HepG2 (cell line): Measurements from ENCODE around the gene ATP5MC2. TPM values are rescaled to one million over a fixed set of nuclear protein-coding genes. Genes with fewer than 3 reads are reported as not detected.
A peak's percentile ranks its signal among the peaks of the same experiment; 100 is the strongest.

Experiments
- ATAC-seq: fragments of 200-7000 bp; cut with Tn5 transposase; 3 replicates; pipeline ENCODE4 v1.9.1; 2020; ENCODE audit warnings: mild to moderate bottlenecking, moderate library complexity
- BruUV-seq: library from RNA; stranded (reverse); fragments of 400-500 nt; replicated peaks from 2 replicates; lab custom pipeline; 2021; lab: Mats Ljungman, UMichigan
- CTCF ChIA-PET: fragments of 300-600 bp; formaldehyde crosslinking; extraction: SDS; loops from one replicate; lab custom pipeline; 2021; ENCODE audit warnings: low total read pairs, inconsistent platforms, low intra/inter-chr PET ratio; lab: Yijun Ruan, JAX
- POLR2A ChIA-PET: fragments of 350-600 bp; sonication (Branson Sonifier 250); formaldehyde crosslinking; loops from one replicate; lab custom pipeline; 2020; ENCODE audit warnings: antibody characterized with exemption, inconsistent platforms; lab: Yijun Ruan, JAX
- DNase-seq: peaks from one replicate; pipeline ENCODE4 v3.0.0-alpha.2; 2015; ENCODE audit warnings: low spot score
- FAIRE-seq: peaks from 3 replicates; lab custom pipeline; 2011; peaks lifted over from hg19 to GRCh38; lab: Jason Lieb, UNC
- H2AFZ ChIP-seq: one replicate; pipeline ENCODE4 v1.6.1; 2011; ENCODE audit warnings: low read length, inconsistent platforms
- H3K27ac ChIP-seq: fragments of 300-600 bp; 3 replicates; pipeline ENCODE4 v1.8.0; 2011; ENCODE audit warnings: mixed run types, mild to moderate bottlenecking, mixed read lengths, low read length, inconsistent platforms; ENCODE audit not compliant: insufficient read depth; ENCODE audit errors: extremely low read length
- H3K27me3 ChIP-seq, 2 experiments: fragments of 200-600 bp in 1 of 2; 2 replicates in 1 of 2; 3 replicates in 1 of 2; pipeline versions ENCODE4 v1.6.0 to v1.8.0; 2011; ENCODE audit warnings: low read length in 2 of 2, mild to moderate bottlenecking in 2 of 2, moderate library complexity in 2 of 2, inconsistent platforms in 1 of 2; ENCODE audit not compliant: insufficient read depth in 2 of 2, control insufficient read depth in 1 of 2
- H3K36me3 ChIP-seq, 2 experiments: fragments of 200-600 bp in 1 of 2; replicated peaks in 1 of 2; 2 replicates in 1 of 2; 3 replicates in 1 of 2; pipeline versions ENCODE4 v1.5.1 to v1.8.0; 2011; ENCODE audit warnings: low read length in 2 of 2, inconsistent platforms in 1 of 2; ENCODE audit not compliant: insufficient read depth in 2 of 2, control insufficient read depth in 1 of 2
- H3K4me1 ChIP-seq: 2 replicates; pipeline ENCODE4 v1.5.1; 2012; ENCODE audit warnings: low read length, inconsistent platforms; ENCODE audit not compliant: insufficient read depth
- H3K4me2 ChIP-seq: 2 replicates; pipeline ENCODE4 v1.6.0; 2011; ENCODE audit warnings: low read depth, low read length, inconsistent platforms
- H3K4me3 ChIP-seq, 3 experiments: fragments of 200-600 bp in 1 of 3; sonication (generic), shearing (Covaris generic) in 1 of 3; replicated peaks in 1 of 3; 2 replicates each; pipeline ENCODE4 v1.5.1; 2011 to 2016; ENCODE audit warnings: low read length in 3 of 3, inconsistent platforms in 2 of 3, low read depth in 2 of 3, mild to moderate bottlenecking in 2 of 3, control low read depth in 1 of 3, mixed read lengths in 1 of 3; ENCODE audit not compliant: insufficient read depth in 1 of 3
- H3K79me2 ChIP-seq: one replicate; pipeline ENCODE4 v1.6.1; 2011; ENCODE audit warnings: low read length, inconsistent platforms; ENCODE audit not compliant: insufficient read depth
- H3K9ac ChIP-seq: 2 replicates; pipeline ENCODE4 v1.6.0; 2011; ENCODE audit warnings: mild to moderate bottlenecking, low read depth, low read length, inconsistent platforms; ENCODE audit not compliant: insufficient read depth
- H3K9me3 ChIP-seq: 2 replicates; pipeline ENCODE4 v1.5.1; 2012; ENCODE audit warnings: mild to moderate bottlenecking, low read length
- H4K20me1 ChIP-seq: 2 replicates; pipeline ENCODE4 v1.6.0; 2011; ENCODE audit warnings: inconsistent platforms, mild to moderate bottlenecking, low read length, moderate library complexity; ENCODE audit not compliant: insufficient read depth
- FOXO4 ChIP-seq: sonication (generic); formaldehyde crosslinking; conservative IDR thresholded peaks from 2 replicates; pipeline ENCODE4 v1.8.1; 2023; ENCODE audit warnings: missing genetic modification reagents
- IRF2 ChIP-seq: IDR thresholded peaks from 2 replicates; pipeline ENCODE4 v1.6.1; 2018; ENCODE audit warnings: missing genetic modification reagents, missing compliant biosample characterization
- MXI1 ChIP-seq: IDR thresholded peaks from 3 replicates; pipeline ENCODE4 v1.6.1; 2012; ENCODE audit warnings: low read depth, low read length, inconsistent platforms, borderline replicate concordance
- NCOA1 ChIP-seq: sonication (generic); formaldehyde crosslinking; IDR thresholded peaks from 2 replicates; pipeline ENCODE4 v1.9.0; 2021; ENCODE audit warnings: missing genetic modification reagents
- PCBP2 ChIP-seq: fragments of 200-400 bp; formaldehyde crosslinking; optimal IDR thresholded peaks from 2 replicates; pipeline ENCODE3; 2018; ENCODE audit warnings: low read length, low read depth; ENCODE audit not compliant: poor library complexity, severe bottlenecking
- RARA ChIP-seq: IDR thresholded peaks from 2 replicates; pipeline ENCODE4 v1.6.1; 2016; ENCODE audit warnings: missing genetic modification reagents, missing compliant biosample characterization
- RFXANK ChIP-seq: IDR thresholded peaks from 2 replicates; pipeline ENCODE4 v1.6.1; 2016
- SMARCE1 ChIP-seq: fragments of 450-650 bp; IDR thresholded peaks from 2 replicates; pipeline ENCODE4 v1.6.1; 2017; ENCODE audit warnings: borderline replicate concordance
- SNAI1 ChIP-seq: sonication (generic); formaldehyde crosslinking; IDR thresholded peaks from 2 replicates; pipeline ENCODE4 v1.5.0; 2020; ENCODE audit warnings: mild to moderate bottlenecking, missing genetic modification reagents, borderline replicate concordance
- SP1 ChIP-seq, 2 experiments: fragments of 450-650 bp in 1 of 2; sonication (generic) in 1 of 2; formaldehyde crosslinking in 1 of 2; IDR thresholded peaks; 2 replicates each; pipeline versions ENCODE4 v1.4.0 to v1.6.1; 2016 to 2020; ENCODE audit warnings: missing genetic modification reagents in 1 of 2
- ZNF101 ChIP-seq: sonication (generic); formaldehyde crosslinking; IDR thresholded peaks from 2 replicates; pipeline ENCODE4 v1.4.0; 2020; ENCODE audit warnings: mild to moderate bottlenecking, low read depth, missing genetic modification reagents, borderline replicate concordance
- ZNF30 ChIP-seq: sonication (generic); formaldehyde crosslinking; IDR thresholded peaks from 2 replicates; pipeline ENCODE4 v1.5.0; 2020; ENCODE audit warnings: mild to moderate bottlenecking, missing genetic modification reagents
- ZNF333 ChIP-seq: sonication (generic); formaldehyde crosslinking; IDR thresholded peaks from 2 replicates; pipeline ENCODE4 v1.4.0; 2020; ENCODE audit warnings: mild to moderate bottlenecking, missing genetic modification reagents, borderline replicate concordance
- ZNF414 ChIP-seq: sonication (generic); formaldehyde crosslinking; IDR thresholded peaks from 2 replicates; pipeline ENCODE4 v1.5.0; 2020; ENCODE audit warnings: missing genetic modification reagents
- WGBS: methylation state at CpG from one replicate; pipeline ENCODE4 v1.1.6; 2017; ENCODE audit warnings: low lambda C conversion rate; 5-methylcytosine and 5-hydroxymethylcytosine counted together
- in situ Hi-C: cut with HindIII; loops from 2 replicates; pipeline ENCODE4 v1.10.0; 2017; ENCODE audit warnings: low pct_unique_long_range_greater_than_20kb; ENCODE audit not compliant: extremely low pct_ligation_motif_present
- intact Hi-C: fragments of 100-400 bp; cut with micrococcal nuclease; formaldehyde crosslinking; loops from one replicate; pipeline ENCODE4 v1.10.0; 2022; ENCODE audit not compliant: unreplicated experiment
- polyA plus RNA-seq, 8 experiments: library from polyadenylated mRNA; depleted of rRNA in 3 of 8; stranded (reverse) in 7 of 8; unstranded in 1 of 8; fragments of >200 nt; fragmentation: Illumina TruSeq in 4 of 8; extraction: Trizol in 4 of 8; gene quantifications; 2 replicates each; pipeline versions ENCODE4 v1.2.1 to v1.2.3, GENCODE V29; 2011 to 2016; ENCODE audit warnings: low read depth in 4 of 8, missing spikeins in 1 of 8, mixed read lengths in 1 of 8; ENCODE audit not compliant: insufficient read depth in 1 of 8
- total RNA-seq, 5 experiments: library from RNA; depleted of rRNA; stranded (reverse); fragments of >200 nt; fragmentation: Illumina TruSeq; extraction: Trizol; gene quantifications; 2 replicates each; pipeline ENCODE4 v1.2.3, GENCODE V29; 2016; ENCODE audit warnings: low read depth in 1 of 5

The ATP5MC2 gene
- total and polyA plus RNA-seq, 2 of the 13 experiments (the other 11 are each of a cell fraction or from before 2014, with no cell fraction given) = 230 to 257 TPM

GRCh38 chr12:53676656-53677015, 753 bp upstream of the ATP5MC2 start:
- POLR2A ChIA-PET = interaction anchor here (1.4 to 4.0 kb wide), 12 partner anchors 9 to 168 kb away, joined by 3 to 65 read pairs (median 7); partner anchors contain the start of genes ATF7 and CALCOCO1
- H3K4me1 ChIP-seq = peaks cover 25% of the 10 kb centered on the region
- no peaks in the 10 kb centered on the region for H3K9me3 ChIP-seq
- peaks cover 0 to 8% of the 10 kb centered on the region in 2 experiments; a peak in 4 of 5 replicates for H3K36me3 ChIP-seq
- CTCF ChIA-PET = interaction anchor here (0.8 to 3.0 kb wide), 3 partner anchors 18 to 139 kb away, joined by 3 to 76 read pairs (median 5); no protein-coding TSS in a partner anchor
- peaks cover 0 to 12% of the 10 kb centered on the region in 2 experiments; a peak in 1 of 5 replicates for H3K27me3 ChIP-seq
- no peak overlapping the region for H3K27ac ChIP-seq
- H4K20me1 ChIP-seq = no peaks in the 10 kb centered on the region
- peaks cover 19% of the 10 kb centered on the region for H3K79me2 ChIP-seq
- intact Hi-C loops = loop anchor here (1.0 to 5.0 kb wide), 3 partner anchors 34 to 133 kb away; partner anchors contain the start of gene ATF7
- peak overlapping the region; percentile 52 for H2AFZ ChIP-seq
- ATAC-seq = no peak
- H3K4me3 ChIP-seq = 0 out of 6 replicates have a peak overlapping the region, but pooled peaks of 1 of the 3 experiments have one; percentile 14
- DNase-seq = no peak
- TF ChIP-seq SMARCE1 (no peak), RFXANK (CRISPR knock-in tag) (no peak), PCBP2 (no peak), IRF2 (CRISPR knock-in tag) (no peak), RARA (CRISPR knock-in tag) (no peak)
- peak overlapping the region; percentile 53 for H3K4me2 ChIP-seq
- WGBS = 94% methylated on average over 15 of the region's 15 CpGs
- no peak overlapping the region for H3K9ac ChIP-seq
- in situ Hi-C loops = loop anchor here (5.0 kb wide), 2 partner anchors 49 to 134 kb away; partner anchors contain the start of gene ATF7
- no peak for FAIRE-seq
- no TSS peak for BruUV-seq

- TSS peak; percentile 73 for BruUV-seq
- peaks cover 0 to 12% of the 10 kb centered on the region in 2 experiments; a peak in 1 of 5 replicates for H3K27me3 ChIP-seq
- ATAC-seq (no peak), DNase-seq (no peak), FAIRE-seq (peak; percentile 43)
- peak overlapping the region; percentile 88 for H3K27ac ChIP-seq
- peak overlapping the region; percentile 60 to 79 (median 64) for H3K4me3 ChIP-seq
- peaks cover 19% of the 10 kb centered on the region for H3K79me2 ChIP-seq
- no peaks in the 10 kb centered on the region for H4K20me1 ChIP-seq
- intact Hi-C loops (loop anchor here (5.0 kb wide), 1 partner anchor 33 kb away; no protein-coding TSS in a partner anchor), in situ Hi-C loops (loop anchor here (5.0 kb wide), 2 partner anchors 48 to 133 kb away; partner anchors contain the start of gene ATF7)
- WGBS = 31% methylated on average over 8 of the region's 8 CpGs
- H3K36me3 ChIP-seq = peaks cover 0 to 23% of the 10 kb centered on the region in 2 experiments; a peak in 4 of 5 replicates
- peaks cover 25% of the 10 kb centered on the region for H3K4me1 ChIP-seq
- peak overlapping the region; percentile 83 for H3K4me2 ChIP-seq
- H2AFZ ChIP-seq = no peak overlapping the region
- ChIA-PET POLR2A (interaction anchor here (0.6 to 4.0 kb wide), 22 partner anchors 9 to 605 kb away, joined by 3 to 65 read pairs (median 4); partner anchors contain the start of genes ATF7, CBX5, HNRNPA1 and TARBP2), CTCF (interaction anchor here (0.8 to 3.0 kb wide), 4 partner anchors 16 to 137 kb away, joined by 3 to 76 read pairs (median 4); partner anchors contain the start of gene ATF7)
- H3K9me3 ChIP-seq = no peaks in the 10 kb centered on the region
- H3K9ac ChIP-seq = peak overlapping the region; percentile 82
- 0 out of 2 replicates have a peak, but pooled peaks have one; percentile 11 for TF ChIP-seq ZNF333 (CRISPR knock-in tag)
- peak; percentile 47; the same call in 1 of the 2 replicates for TF ChIP-seq ZNF414
- no peak for TF ChIP-seq MXI1
- TF ChIP-seq ZNF101 = 0 out of 2 replicates have a peak, but pooled peaks have one; percentile 20
- TF ChIP-seq FOXO4 (CRISPR knock-in tag) = peak; percentile 91; the same call in 1 of the 2 replicates
- peak; percentile 93; the same call in 1 of the 2 replicates for TF ChIP-seq SNAI1 (CRISPR knock-in tag)
- peak; percentile 57; the same call in 1 of the 2 replicates for TF ChIP-seq ZNF30 (CRISPR knock-in tag)
- no peak for TF ChIP-seq SP1 (IDR thresholded peaks at IDR 0.05)
- TF ChIP-seq SP1 (CRISPR knock-in tag; IDR thresholded peaks at IDR 0.05) = no peak
- TF ChIP-seq NCOA1 (CRISPR knock-in tag) = 0 out of 2 replicates have a peak, but pooled peaks have one; percentile 73
These were observed 744 bp downstream of the ATP5MC2 start for GRCh38 chr12:53674977-53675700.
